ENCODE data around the gene SPATA13. TPM values are rescaled to one million over a fixed set of nuclear protein-coding genes. Genes with fewer than 3 reads are reported as not detected.

The SPATA13 gene
- total RNA-seq, 1 donor from 2014 or later: 11.6 TPM

GRCh38 chr13:24250376-24251057, 90.0 kb downstream of the SPATA13 start:
- DNase-seq (ENCODE audit: low spot score): no peak

GRCh38 chr13:24251525-24251924, 91.0 kb downstream of the SPATA13 start:
- no peak for DNase-seq (ENCODE audit: low spot score)

GRCh38 chr13:24252136-24252535, 91.6 kb downstream of the SPATA13 start:
- DNase-seq (ENCODE audit: low spot score): no peak

GRCh38 chr13:24253520-24254145, 93.1 kb downstream of the SPATA13 start:
- DNase-seq (ENCODE audit: low spot score): no peak

GRCh38 chr13:24254146-24254841, 93.8 kb downstream of the SPATA13 start:
- DNase-seq (ENCODE audit: low spot score): no peak

GRCh38 chr13:24257497-24257896, 97.0 kb downstream of the SPATA13 start:
- no peak for DNase-seq (ENCODE audit: low spot score)

- DNase-seq (ENCODE audit: low spot score): no peak
Measured at GRCh38 chr13:24261566-24261965, 101.0 kb downstream of the SPATA13 start.

- no peak for DNase-seq (ENCODE audit: low spot score)
Measured at GRCh38 chr13:24263632-24264031, 103.1 kb downstream of the SPATA13 start.

- no peak for DNase-seq (ENCODE audit: low spot score)
Measured at GRCh38 chr13:24264976-24265375, 104.5 kb downstream of the SPATA13 start.

- DNase-seq (ENCODE audit: low spot score): no peak
Measured at GRCh38 chr13:24265453-24265852, 104.9 kb downstream of the SPATA13 start.

- no peak for DNase-seq (ENCODE audit: low spot score)
Measured at GRCh38 chr13:24267274-24267673, 106.8 kb downstream of the SPATA13 start.

GRCh38 chr13:24267801-24268200, 107.3 kb downstream of the SPATA13 start:
- DNase-seq (ENCODE audit: low spot score): no peak

GRCh38 chr13:24269821-24270220, 109.3 kb downstream of the SPATA13 start:
- DNase-seq (ENCODE audit: low spot score): no peak

GRCh38 chr13:24270639-24271141, 110.2 kb downstream of the SPATA13 start:
- DNase-seq (ENCODE audit: low spot score): no peak

- DNase-seq (ENCODE audit: low spot score): no peak
Measured at GRCh38 chr13:24271231-24271600, 110.7 kb downstream of the SPATA13 start.

GRCh38 chr13:24271601-24272451, 111.3 kb downstream of the SPATA13 start:
- no peak for DNase-seq (ENCODE audit: low spot score)

GRCh38 chr13:24272452-24273161, 112.1 kb downstream of the SPATA13 start:
- DNase-seq (ENCODE audit: low spot score): no peak

GRCh38 chr13:24273926-24274325, 113.4 kb downstream of the SPATA13 start:
- DNase-seq (ENCODE audit: low spot score): no peak

GRCh38 chr13:24274452-24275021, 114.0 kb downstream of the SPATA13 start:
- no peak for DNase-seq (ENCODE audit: low spot score)

GRCh38 chr13:24275041-24275440, 114.5 kb downstream of the SPATA13 start:
- DNase-seq (ENCODE audit: low spot score): no peak

Measured in mesenteric fat pad (tissue), 1 donor.